Osteocyte (in vitro differentiated cells): ENCODE data around the gene LORICRIN. TPM values are rescaled to one million over a fixed set of nuclear protein-coding genes. Genes with fewer than 3 reads are reported as not detected.

Source experiments
- DNase-seq: peaks from one replicate; pipeline ENCODE4 v3.0.0; 2021; ENCODE audit warnings: mixed read lengths; ENCODE audit not compliant: unreplicated experiment; ENCODE audit errors: extremely low spot score
- H3K27ac Mint-ChIP-seq: one replicate; pipeline ENCODE4 v1.8.0; 2021; ENCODE audit warnings: mild to moderate bottlenecking, mixed read lengths; ENCODE audit not compliant: unreplicated experiment
- H3K27me3 Mint-ChIP-seq: one replicate; pipeline ENCODE4 v1.8.0; 2021; ENCODE audit warnings: mixed read lengths; ENCODE audit not compliant: unreplicated experiment
- H3K36me3 Mint-ChIP-seq: one replicate; pipeline ENCODE4 v1.8.0; 2021; ENCODE audit warnings: mixed read lengths; ENCODE audit not compliant: unreplicated experiment
- H3K4me1 Mint-ChIP-seq: one replicate; pipeline ENCODE4 v1.8.0; 2021; ENCODE audit warnings: mixed read lengths; ENCODE audit not compliant: unreplicated experiment
- H3K4me3 Mint-ChIP-seq: one replicate; pipeline ENCODE4 v1.8.0; 2021; ENCODE audit warnings: mild to moderate bottlenecking, moderate library complexity, mixed read lengths; ENCODE audit not compliant: unreplicated experiment
- H3K9me3 Mint-ChIP-seq: one replicate; pipeline ENCODE4 v1.8.0; 2021; ENCODE audit warnings: mixed read lengths; ENCODE audit not compliant: unreplicated experiment
- total RNA-seq: library from RNA; stranded (reverse); gene quantifications from 2 replicates; pipeline ENCODE4 v1.2.1, GENCODE V29; 2021
- TF ChIP-seq, protein P1 (sequence below): fragments of 200-600 bp; sonication (generic); IDR thresholded peaks from 2 replicates; pipeline ENCODE4 v1.5.0; 2021; ENCODE audit warnings: antibody characterized with exemption, mild to moderate bottlenecking, moderate library complexity

LORICRIN gene
- total RNA-seq, 1 donor from 2014 or later: not detected

DNA sequence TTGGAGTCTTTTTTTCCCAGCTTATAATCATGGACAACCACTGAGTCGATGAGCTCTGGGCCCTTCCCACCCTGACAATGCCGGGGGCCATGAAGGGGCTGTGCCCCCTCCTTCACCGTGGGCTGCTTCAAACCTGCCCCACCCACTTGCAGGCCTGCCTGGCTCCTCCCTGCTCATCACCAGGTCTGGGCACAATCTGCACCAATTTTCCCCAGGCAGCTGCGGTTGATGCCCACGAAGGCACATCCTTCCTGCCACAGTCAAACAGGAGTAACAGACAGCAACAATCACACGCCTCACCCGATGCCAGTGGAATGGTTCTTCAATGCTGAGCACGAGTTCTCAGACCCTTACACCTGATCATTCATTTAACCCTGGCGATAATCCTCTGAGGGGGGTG, 34.4 kb downstream of the LORICRIN start:
- H3K27me3 Mint-ChIP-seq: no peaks in the 10 kb centered on the region
- no peak overlapping the region for H3K4me3 Mint-ChIP-seq
- no peaks in the 10 kb centered on the region for H3K4me1 Mint-ChIP-seq
- H3K36me3 Mint-ChIP-seq: no peaks in the 10 kb centered on the region
- no peak overlapping the region for H3K27ac Mint-ChIP-seq
- DNase-seq: no peak
- TF ChIP-seq, protein P1, sequence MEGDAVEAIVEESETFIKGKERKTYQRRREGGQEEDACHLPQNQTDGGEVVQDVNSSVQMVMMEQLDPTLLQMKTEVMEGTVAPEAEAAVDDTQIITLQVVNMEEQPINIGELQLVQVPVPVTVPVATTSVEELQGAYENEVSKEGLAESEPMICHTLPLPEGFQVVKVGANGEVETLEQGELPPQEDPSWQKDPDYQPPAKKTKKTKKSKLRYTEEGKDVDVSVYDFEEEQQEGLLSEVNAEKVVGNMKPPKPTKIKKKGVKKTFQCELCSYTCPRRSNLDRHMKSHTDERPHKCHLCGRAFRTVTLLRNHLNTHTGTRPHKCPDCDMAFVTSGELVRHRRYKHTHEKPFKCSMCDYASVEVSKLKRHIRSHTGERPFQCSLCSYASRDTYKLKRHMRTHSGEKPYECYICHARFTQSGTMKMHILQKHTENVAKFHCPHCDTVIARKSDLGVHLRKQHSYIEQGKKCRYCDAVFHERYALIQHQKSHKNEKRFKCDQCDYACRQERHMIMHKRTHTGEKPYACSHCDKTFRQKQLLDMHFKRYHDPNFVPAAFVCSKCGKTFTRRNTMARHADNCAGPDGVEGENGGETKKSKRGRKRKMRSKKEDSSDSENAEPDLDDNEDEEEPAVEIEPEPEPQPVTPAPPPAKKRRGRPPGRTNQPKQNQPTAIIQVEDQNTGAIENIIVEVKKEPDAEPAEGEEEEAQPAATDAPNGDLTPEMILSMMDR: no peak
- H3K9me3 Mint-ChIP-seq: no peaks in the 10 kb centered on the region

DNA sequence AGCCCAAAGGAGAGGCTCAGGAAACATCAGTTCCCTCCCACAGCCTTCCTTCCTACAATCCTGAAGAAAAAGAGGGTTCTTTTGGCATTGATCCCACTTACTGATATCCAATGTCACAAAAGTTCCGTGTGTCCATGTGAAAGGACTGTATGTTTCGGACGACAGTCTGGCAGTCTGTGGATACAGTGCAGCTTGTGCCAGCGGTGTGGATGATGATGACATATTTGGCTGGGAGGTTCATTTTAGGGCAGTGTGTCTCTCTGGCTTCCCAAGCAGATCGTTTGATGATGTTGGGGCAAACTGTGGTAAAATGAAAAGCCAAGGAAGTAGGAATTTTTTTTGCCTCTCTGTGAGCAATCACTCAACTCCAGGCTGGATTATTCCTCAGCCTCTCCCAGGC, 42.8 kb downstream of the LORICRIN start:
- DNase-seq: no peak
- Mint-ChIP-seq H3K9me3 (no peaks in the 10 kb centered on the region), H3K27ac (no peak overlapping the region), H3K4me3 (no peak overlapping the region), H3K27me3 (no peaks in the 10 kb centered on the region), H3K4me1 (no peaks in the 10 kb centered on the region), H3K36me3 (no peaks in the 10 kb centered on the region)
- TF ChIP-seq, protein P1: no peak

DNA sequence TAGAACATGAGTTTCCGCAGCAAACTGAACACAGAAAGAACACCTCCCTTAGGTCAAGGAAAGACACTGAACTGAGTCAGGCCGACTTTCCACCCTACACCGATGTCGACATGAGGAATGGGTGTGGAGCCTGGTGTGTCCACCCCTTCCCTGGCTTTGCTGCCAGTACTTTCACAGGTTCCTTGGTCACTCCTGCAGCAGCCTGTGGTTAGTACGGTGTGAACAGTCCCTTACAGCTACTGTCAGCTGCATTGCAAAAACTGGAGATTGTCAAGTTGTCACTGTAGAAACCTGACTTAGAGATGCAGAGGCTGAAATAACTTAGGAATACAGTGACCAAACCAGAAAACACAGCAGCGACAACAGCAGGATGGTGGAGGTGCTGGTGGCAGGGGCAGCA, 46.2 kb downstream of the LORICRIN start:
- no peaks in the 10 kb centered on the region for H3K27me3 Mint-ChIP-seq
- DNase-seq: no peak
- no peaks in the 10 kb centered on the region for H3K36me3 Mint-ChIP-seq
- H3K9me3 Mint-ChIP-seq: no peaks in the 10 kb centered on the region
- no peak overlapping the region for H3K27ac Mint-ChIP-seq
- H3K4me1 Mint-ChIP-seq: no peaks in the 10 kb centered on the region
- TF ChIP-seq, protein P1: no peak
- H3K4me3 Mint-ChIP-seq: no peak overlapping the region

GRCh38 chr1:153306303-153307220, 47.1 kb downstream of the LORICRIN start:
- no peak overlapping the region for H3K27ac Mint-ChIP-seq
- no peaks in the 10 kb centered on the region for H3K27me3 Mint-ChIP-seq
- H3K36me3 Mint-ChIP-seq: no peaks in the 10 kb centered on the region
- H3K9me3 Mint-ChIP-seq: no peaks in the 10 kb centered on the region
- TF ChIP-seq, protein P1: no peak
- H3K4me1 Mint-ChIP-seq: no peaks in the 10 kb centered on the region
- no peak for DNase-seq
- no peak overlapping the region for H3K4me3 Mint-ChIP-seq

DNA sequence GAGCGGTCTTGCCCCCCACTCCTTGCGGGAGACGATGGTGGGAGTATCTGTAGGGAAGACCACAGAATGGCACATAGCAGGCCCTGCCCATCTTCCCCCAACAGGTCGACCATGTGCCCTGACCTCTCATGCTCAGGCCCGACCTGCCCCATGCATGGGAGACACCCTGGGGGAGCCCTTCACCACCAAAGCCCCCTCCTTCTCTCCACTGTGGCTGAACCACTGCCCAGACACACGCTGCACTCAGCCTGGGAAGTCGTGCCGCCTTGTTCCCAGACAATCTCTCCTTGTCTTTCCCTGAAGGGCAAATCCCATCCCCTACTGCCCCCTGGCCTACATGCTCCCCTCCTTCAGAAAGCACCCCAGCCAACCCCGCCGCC, 47.7 kb downstream of the LORICRIN start:
- no peaks in the 10 kb centered on the region for H3K4me1 Mint-ChIP-seq
- TF ChIP-seq, protein P1: no peak
- H3K36me3 Mint-ChIP-seq: no peaks in the 10 kb centered on the region
- H3K4me3 Mint-ChIP-seq: no peak overlapping the region
- H3K9me3 Mint-ChIP-seq: no peaks in the 10 kb centered on the region
- no peak overlapping the region for H3K27ac Mint-ChIP-seq
- DNase-seq: no peak
- no peaks in the 10 kb centered on the region for H3K27me3 Mint-ChIP-seq
